Inflammatory macrophage treated with lipopolysaccharide for 4 hours (primary cell): ENCODE measurements around the gene UNC5C.

ENCODE experiments used
- DNase-seq: peaks from one replicate; pipeline ENCODE4 v3.0.0-alpha.2; 2020

UNC5C gene

DNA sequence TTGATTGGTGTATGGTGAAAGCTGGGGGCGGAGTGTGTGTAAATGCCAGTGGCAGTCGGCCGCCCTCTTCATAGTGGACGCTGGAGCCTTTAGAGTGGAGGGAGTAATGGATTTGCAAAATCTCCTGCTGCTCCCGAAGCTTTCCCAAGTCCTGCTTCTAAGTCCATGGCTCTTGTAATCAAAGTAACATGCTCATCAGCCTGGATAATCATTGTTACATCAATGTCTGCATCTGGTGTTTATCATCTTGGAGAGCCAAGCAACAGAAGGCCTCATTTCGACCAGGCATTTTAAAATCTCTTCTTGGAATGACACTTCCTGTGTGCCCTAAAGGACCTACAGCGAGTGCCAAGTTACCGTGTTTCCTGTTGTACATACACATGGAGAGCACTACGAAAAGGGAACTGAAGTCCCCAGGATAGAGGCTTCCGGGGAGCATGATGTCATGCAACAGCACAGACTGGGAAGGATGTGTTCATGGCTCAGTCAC, 32.2 kb downstream of the UNC5C start:
- no peak for DNase-seq

DNA sequence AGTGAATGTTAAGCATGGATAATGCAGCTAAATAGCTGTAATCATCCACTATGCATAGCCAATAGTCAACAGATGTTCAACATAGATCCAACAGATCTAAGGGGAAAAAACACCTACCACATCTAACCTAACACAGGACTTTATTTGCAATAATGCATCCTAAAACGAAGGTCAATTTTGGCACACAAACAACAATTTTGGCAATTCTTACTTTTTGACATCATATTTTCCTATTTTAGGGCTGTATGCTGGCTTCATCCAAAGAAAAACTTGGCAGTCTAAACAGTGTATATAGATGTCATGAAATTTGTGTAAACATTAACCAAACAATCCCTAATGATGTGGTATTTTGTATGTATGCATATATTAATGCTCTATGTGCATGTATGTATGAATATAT, 33.2 kb downstream of the UNC5C start:
- DNase-seq: no peak

DNA sequence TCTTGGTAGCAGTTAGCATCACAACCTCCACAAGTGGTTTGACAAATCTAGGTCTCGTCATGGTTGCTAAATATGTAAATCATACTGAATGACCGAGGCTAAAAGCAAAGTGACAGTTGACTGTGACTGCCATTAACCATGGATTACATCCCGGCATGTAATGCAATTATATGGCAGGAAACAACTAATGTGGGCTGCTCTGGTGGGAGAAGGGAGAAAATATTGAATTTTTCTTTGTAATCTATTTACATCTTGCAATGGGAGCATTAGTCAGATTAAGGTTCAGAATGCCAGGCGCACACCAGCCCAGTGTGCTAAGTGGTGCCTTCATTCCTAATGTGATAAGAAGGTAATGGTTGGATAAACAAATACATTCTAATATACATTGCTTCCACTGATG, 35.8 kb downstream of the UNC5C start:
- DNase-seq: no peak

DNA sequence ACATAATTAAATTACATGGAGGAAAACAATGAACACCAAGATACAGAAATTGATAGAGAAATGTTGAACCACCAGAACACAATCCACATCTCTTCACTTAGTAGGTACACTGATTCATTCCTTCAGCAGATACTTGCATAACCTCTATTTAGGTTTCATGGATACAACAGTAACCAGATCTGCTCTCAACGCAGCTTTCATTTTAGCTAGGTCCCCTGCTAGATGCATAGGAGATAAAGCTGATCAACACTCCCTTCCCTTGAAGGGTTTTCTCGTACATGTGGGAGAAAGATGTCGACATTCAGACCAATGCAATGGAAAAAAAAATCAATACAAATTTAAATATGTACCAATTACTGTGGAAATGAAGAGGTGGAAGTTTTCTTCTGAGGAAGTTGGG, 37.3 kb downstream of the UNC5C start:
- DNase-seq: no peak

DNA sequence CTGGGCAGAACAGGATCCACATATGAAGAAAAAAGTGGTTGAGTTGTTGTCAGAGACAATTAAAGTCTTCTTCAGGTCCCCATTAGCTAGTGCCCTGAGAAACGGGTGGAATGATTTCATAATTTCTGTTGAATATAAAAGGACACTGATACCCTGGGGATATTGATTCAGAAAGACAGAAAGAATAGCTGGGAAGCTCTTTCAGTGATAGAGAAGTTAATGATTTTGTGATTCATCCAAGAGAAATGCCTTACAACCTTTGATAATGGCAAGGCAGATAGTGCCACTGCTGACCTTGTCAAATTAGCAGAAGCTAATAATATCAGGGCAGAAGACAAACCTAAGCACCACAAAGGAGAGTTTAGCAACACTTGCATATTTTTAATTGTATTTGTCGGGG, 37.9 kb downstream of the UNC5C start:
- DNase-seq: no peak

DNA sequence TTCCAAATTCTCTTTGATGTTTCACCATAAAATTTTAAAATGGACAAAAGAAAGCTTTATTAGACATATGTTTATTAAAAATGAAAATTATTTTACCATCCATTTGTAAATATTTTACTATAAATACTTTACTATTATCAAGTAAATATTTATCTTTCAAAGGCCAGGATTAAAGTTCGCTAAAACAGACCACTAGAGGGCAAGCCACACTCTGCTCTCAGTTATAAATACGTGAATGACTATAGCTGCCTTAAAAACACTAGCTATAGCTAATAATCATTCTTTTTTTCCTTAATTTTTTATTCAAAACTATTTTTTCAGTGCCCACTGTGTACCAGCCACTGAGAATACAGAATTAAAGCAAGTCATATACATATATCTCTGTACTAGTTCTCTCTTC, 38.6 kb downstream of the UNC5C start:
- peak; percentile 16 for DNase-seq

DNA sequence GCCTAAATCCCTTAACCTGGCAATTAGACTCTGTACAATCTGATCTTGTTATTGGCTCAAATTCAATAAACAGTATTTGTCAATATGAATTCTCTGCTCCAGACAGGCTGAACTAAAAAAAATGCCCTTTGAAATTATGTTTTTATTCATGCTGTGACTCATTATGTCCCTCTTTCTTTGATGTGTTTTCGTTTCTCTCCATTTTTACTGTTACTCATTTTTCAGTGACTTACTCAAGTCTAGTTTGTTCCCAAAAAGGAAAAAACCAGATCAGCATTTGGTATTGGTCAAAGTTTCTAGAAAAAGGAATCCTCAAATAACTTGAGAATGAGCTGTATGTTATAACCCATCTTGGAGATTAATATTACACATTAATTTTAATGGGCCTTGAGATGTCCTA, 40.4 kb downstream of the UNC5C start:
- DNase-seq: no peak

DNA sequence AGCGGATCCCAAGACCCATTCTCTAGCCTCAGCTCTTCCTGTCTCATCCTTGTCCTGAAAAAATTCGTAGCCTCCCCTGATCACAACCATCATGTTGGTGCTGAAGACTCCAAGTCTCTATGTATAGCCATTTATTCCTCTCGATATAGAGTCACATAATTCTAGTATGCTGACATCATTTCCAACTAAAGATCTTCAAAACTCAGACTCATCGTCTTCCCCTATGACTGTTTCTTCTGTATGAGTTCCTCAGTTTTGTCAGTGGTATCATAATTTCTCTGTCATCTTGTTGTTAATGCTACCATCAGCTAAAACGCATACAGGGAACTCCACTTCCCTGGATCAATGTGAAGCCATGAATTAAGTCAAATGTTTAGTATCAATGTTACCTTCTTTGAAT, 41.2 kb downstream of the UNC5C start:
- DNase-seq: no peak

DNA sequence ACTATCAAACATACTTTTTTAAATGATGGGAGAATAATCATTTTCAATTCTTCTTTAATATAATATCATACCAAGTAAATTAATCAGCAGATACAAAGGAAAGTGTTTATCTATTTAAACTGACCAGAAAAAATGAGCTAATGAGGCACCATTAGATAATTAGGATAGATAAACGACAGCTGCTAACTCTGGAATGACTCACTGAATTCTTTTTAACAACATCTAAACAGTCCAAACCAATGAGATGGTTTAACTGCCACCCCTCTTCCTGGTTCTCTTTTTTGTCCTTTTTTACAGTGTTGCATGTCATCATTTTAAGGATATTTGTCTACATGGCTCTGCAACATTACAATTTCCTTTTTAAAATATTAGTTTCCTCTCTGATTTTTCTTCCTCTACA, 41.6 kb downstream of the UNC5C start:
- no peak for DNase-seq

DNA sequence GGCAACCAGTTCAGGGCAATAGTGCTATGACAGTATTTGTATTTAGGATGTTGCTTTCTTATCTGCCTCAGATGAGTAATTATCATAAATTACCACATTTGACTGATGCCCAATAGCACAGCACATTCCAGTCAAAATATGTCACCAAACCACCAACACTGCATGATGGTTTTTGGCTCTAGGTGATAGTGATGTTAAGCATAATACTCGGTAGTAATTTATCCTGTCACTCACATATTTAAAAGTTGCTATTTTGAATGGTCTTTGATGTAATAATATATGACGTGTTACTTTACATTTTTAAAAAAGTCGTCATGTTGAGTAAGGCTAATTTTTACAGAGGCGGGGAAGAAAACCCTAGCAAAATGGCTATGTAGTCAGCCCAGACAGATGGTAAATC, 42.5 kb downstream of the UNC5C start:
- no peak for DNase-seq

DNA sequence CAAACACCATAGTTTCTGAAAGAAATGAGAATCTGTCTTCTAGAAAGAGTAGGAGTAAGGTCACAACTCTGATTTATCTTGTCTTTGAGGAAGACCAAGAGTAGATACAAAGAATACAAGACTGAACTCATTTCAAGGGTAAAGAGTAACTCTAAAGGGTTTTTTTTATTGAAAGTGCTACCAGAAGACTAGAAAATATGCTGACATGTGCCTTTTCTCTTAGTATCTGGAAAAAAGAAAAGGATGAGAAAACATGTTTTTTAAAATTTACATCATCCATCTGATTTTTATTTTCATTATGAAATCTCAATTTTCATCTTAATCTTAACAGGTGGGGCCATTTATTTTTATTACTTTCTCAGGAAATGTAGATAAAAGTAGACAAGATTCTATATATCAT, 43.0 kb downstream of the UNC5C start:
- no peak for DNase-seq

DNA sequence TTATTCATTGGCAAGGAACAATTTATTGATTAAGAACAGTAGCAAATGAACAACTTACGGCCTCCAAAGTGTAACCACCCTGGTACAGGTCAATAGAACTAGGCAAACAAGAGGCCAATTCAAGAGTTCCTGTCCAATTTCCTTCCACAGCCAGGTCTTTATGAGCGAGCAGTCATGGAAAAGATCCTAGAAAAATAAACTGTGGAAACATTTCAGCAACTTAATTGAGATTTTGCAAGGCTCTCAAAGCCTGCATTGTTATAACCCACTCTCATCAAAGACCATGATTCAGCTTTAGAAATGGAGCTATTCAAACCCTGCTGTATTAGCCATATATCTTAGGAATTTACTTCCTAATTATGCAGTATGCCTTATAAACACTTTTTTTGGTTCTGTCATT, 43.6 kb downstream of the UNC5C start:
- no peak for DNase-seq

DNA sequence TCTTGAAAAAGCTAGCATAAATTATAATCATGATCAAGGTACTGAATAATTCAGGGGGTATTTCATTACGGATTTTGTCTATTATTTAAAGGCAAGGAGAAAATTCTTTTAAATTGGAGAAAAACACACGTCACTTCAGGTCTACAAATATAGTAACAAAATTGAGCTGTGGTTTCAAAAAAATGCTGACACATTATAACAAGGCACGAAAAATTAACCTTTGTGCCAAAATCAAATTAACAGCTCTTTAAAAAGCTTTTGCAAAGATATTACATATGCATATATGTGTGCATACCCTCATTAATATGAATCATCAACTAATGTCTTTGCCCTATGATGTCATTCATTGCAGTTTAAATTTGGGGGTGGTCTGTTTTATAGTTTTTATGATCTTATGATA, 44.3 kb downstream of the UNC5C start:
- no peak for DNase-seq

DNA sequence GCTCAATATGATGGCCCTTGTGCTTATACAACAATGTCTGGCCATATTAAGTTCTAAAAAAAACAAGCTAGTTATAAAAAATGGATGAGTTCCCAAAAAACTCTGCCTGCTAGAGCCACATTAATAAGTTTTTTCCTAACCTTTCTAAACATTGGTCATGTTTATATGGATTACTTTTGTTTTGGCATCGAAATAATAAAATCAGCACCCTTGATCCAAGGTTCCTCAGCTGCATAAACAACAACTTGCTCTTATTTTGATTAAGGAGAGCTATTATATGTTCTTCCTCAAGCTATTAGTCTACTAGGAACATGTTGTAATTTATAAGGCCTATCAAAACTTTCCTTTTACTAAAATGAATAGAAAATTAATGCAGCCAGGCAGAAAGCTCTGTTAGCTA, 48.4 kb downstream of the UNC5C start:
- DNase-seq: no peak

DNA sequence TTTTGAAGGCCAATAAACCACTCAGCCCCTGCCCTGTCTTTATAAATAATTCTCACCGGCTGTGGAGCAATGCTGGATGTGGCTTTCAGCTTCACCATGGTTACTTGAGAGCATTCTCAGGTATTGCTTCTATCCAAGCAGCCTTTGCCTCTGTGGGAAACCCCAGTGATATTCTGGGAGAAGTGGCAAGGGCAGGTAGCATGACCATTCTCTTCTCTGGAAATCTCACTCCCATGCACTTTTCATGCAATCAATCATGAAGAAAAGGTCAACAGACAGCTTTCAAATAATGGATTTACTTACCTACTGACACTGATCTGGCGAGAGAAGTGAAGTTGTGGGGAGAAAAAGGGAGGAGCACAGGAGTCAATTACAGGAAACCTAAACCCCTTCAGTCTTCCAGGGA, 49.5 kb downstream of the UNC5C start:
- no peak for DNase-seq

DNA sequence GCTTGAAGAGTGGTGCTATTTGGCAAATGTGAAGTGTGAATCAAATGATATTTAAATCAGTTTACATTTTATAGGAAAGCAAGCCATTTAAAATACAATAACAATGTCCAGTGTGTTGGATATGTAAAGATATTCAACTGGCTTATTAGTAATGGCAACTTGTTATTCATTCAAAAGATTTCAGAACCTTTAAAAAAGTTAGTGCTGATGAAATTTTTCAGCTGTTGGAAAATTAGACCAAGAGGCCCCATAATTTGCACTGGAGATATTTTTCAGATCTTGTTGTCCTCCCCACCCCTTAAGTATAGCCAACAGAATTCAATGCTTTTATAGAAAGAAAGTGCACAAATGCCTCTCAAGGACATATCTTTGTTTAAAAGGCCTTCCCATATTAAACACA, 54.6 kb downstream of the UNC5C start:
- no peak for DNase-seq

DNA sequence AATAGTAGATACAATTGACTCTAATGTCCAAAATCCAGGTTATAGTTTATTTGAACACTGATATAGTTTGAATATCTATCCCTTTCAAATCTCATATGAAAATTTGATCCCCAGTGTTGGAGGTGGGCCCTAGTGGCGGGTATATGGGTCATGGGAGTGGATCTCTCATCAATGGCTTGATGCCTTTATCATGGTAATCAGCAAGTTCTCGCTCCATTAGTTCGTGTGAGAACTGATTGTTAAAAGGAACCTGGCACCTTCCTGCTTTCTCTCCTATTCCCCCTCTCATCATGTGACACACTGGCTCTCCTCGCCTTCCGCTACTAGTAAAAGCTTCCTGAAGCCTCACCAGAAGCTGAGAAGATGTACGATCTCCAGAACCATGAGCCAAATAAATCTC, 70.1 kb downstream of the UNC5C start:
- no peak for DNase-seq

DNA sequence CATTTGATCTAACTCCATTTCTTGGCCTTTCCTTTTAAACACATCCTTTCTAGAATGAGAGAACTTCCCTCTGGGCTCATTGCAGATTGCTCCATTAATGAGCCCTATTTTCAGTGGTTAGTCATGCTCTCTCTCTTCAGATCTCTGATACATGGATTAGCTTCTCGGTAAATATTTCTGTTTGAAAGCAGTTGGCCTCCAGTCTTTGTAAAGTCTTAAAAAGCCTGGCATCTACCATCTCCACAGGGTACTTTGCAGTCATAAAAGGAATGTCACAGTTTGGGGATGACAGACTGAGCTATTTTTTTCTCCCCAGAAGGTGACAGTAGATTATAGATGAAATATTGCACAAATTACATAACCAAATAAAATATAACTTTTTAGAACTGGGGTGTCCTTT, 72.7 kb downstream of the UNC5C start:
- no peak for DNase-seq

DNA sequence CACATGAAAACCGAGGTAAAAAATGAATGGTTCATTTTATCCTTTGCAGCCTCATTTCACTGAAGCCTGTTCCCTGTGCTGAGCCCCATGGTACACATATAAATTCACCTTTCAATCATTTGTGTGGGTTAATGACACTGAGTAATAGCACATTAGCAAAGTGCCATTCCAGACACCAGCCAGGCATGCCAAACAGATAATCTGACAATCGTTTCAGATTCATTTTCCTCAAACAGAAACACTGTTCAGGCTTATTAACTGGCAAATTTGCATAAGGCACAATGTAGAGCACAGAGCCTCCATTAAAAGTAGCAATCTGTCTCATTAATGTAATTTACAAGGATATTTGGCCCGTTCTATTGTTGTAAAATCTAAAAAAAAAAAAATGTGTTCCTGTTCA, 76.2 kb downstream of the UNC5C start:
- no peak for DNase-seq

DNA sequence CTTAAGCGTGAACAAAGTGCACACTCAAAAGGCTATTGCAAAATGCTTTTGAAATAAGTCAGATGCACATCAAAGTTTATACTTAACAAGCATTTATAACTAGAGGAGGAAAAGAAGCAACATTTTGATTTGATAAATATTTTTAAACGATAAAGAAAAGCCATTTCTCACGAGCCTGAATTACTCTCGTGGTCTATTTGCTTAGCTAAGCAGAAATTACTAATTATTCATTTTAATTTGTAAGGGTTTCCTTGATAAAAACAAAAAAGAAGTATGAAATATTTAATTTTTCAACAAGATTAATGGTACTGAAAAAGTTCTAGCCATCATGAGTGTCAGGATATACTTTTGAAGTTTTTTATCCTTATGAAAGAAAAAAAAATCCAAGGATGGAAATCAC, 78.2 kb downstream of the UNC5C start:
- DNase-seq: no peak

DNA sequence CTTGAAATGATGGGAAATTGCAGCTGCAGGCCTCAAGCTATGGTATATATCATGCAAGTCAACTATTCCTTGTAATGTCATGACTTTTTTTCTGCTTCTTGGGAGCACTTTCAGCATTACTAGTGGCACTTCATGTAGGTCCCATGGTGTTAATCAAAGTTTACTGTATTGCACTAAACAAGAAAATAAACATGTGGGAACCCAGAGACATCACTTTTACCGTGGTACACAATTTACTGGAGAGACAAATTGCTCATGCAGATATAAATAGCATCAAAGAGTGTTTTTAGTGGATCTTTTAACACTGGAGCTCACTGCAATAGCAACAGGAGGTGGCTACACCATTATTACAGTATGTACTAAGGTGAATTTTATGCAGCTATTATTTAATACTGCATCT, 79.2 kb downstream of the UNC5C start:
- no peak for DNase-seq

DNA sequence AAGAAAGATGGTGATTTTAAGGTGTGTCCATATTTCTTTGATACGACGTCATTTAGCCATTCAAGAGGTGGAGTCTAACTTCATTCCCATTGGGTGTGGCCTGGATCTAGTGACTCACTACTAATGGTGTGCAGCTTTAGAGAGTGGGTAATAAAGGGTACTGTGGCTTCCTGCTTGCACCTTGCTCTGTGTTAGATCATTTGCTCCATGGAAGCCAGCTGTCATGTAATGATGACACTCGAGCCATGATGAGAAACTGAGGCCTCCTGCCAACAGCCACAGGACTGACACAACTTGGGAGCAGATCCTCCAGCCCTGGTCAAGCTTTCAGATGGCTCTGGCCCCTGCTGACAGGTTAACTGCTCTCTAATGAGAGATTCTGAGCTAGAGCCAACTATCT, 82.0 kb downstream of the UNC5C start:
- DNase-seq: no peak

DNA sequence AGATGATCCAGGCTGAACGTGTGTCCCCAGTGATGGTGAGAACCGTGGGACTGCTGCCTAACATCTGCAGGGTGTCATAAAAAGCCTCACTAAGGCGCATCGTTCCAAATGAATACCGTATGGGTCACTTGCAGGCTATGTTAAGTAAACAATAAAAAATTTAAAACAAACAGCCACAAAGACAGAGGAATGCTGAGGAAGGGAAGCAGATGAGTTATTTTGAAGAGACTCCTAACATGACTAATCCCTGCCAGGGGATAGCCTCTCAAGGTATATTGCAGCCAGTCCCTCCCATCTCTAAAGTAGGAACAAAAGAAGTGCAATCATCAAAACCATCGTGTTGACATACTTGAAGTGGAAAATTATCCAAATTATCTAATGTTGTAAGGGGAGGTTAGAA, 83.8 kb downstream of the UNC5C start:
- no peak for DNase-seq

DNA sequence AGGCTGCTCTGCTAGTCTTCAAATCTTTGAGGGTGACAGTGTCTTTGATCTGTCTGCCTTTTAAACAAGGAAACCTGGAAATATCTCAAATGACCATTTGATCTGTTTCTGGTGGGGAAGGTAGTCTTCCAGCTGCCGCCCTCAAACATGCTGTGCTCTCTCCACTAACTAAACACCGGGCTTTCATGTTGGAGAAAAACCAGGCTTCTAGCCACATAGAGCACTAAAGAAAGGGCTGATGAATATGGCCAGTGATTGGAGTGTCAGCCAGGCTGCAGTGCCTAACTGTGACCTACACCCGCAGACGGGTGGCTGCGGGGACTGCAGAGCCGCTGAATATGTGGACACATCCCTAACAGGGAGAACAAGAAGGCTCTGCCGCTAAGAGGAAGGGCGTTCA, 85.9 kb downstream of the UNC5C start:
- no peak for DNase-seq

DNA sequence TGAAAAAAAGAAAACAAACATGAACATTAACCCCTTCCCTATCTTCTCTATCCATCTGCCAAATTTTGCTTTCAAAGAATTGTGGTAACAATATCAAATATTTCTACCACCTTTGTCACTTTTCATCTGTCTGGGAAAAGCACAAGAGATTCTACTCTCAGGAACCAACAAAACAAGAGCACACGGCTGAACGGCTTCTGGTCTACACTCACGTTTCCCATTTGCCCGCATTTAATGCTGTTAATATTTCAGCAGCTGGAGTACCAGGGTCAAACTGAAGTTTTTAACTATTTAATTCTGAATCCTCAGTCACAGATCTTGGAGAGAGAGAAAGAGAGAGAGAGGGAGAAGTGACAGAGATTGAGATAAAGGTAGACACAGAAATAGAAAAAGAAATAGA, 91.4 kb downstream of the UNC5C start:
- no peak for DNase-seq

DNA sequence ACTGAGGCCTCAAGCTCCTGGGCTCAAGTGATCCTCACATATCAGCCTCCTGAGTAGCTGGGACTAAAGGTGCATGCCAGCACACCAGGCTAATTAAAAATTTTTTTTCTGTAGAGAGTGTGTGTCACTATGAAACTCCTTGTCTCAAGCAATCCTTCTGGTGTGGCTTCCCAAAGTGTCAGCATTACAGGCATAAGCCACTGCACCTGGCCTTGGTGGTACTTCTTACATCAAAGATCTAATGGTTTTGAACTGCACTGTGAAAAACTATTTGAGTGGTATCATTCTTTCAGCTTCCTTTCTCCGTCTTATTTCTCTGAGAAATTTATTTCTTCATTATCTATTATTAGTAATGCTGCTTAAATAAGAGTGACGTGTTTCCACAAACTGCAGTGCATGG, 98.5 kb downstream of the UNC5C start:
- no peak for DNase-seq
